GM12874 (cell line): Measurements from ENCODE around the gene LITAF.

ENCODE experiments used
- CTCF ChIP-seq: IDR thresholded peaks from 2 replicates; pipeline ENCODE4 v1.5.1; 2011; ENCODE audit warnings: low read depth, mild to moderate bottlenecking, control low read depth, low read length, moderate library complexity; ENCODE audit not compliant: insufficient read depth

LITAF gene

GRCh38 chr16:11611871-11612664, 25.3 kb upstream of the LITAF start:
- no peak for TF ChIP-seq CTCF

- TF ChIP-seq CTCF, result no peak
These were observed 23.9 kb upstream of the LITAF start for GRCh38 chr16:11610580-11610979.

- TF ChIP-seq CTCF, result no peak
These were observed 23.4 kb upstream of the LITAF start for GRCh38 chr16:11610121-11610505.

GRCh38 chr16:11609474-11610120, 22.9 kb upstream of the LITAF start:
- no peak for TF ChIP-seq CTCF

- TF ChIP-seq CTCF, result no peak
These were observed 19.2 kb upstream of the LITAF start for GRCh38 chr16:11605891-11606290.

- TF ChIP-seq CTCF, result no peak
These were observed 18.8 kb upstream of the LITAF start for GRCh38 chr16:11605564-11605886.

- TF ChIP-seq CTCF, result no peak
These were observed 18.3 kb upstream of the LITAF start for GRCh38 chr16:11604783-11605563.
